WTC11 (cell line): ENCODE measurements around the gene PDE8A.

Experiments
- ATF1 ChIP-seq: sonication (generic); formaldehyde crosslinking; IDR thresholded peaks from 2 replicates; pipeline ENCODE4 v1.8.1; 2023; ENCODE audit warnings: mild to moderate bottlenecking, moderate library complexity, missing genetic modification reagents
- CBFB ChIP-seq: sonication (generic); formaldehyde crosslinking; IDR thresholded peaks from 2 replicates; pipeline ENCODE4 v1.8.1; 2022; ENCODE audit warnings: mild to moderate bottlenecking, low read depth, missing genetic modification reagents
- CTCF ChIP-seq: fragments of 200-600 bp; IDR thresholded peaks from 2 replicates; pipeline ENCODE4 v1.8.0; 2022; ENCODE audit warnings: antibody characterized with exemption
- ELF4 ChIP-seq: sonication (generic); formaldehyde crosslinking; IDR thresholded peaks from 2 replicates; pipeline ENCODE4 v1.8.1; 2022; ENCODE audit warnings: low read depth, mild to moderate bottlenecking, moderate library complexity, missing genetic modification reagents
- ESRRA ChIP-seq: sonication (generic); formaldehyde crosslinking; IDR thresholded peaks from 2 replicates; pipeline ENCODE4 v1.8.1; 2022; ENCODE audit warnings: mild to moderate bottlenecking, missing genetic modification reagents, borderline replicate concordance
- FOXJ3 ChIP-seq: sonication (generic); formaldehyde crosslinking; IDR thresholded peaks from 2 replicates; pipeline ENCODE4 v1.9.0; 2021; ENCODE audit warnings: missing genetic modification reagents, mild to moderate bottlenecking, borderline replicate concordance
- KAT7 ChIP-seq: sonication (generic); formaldehyde crosslinking; IDR thresholded peaks from 2 replicates; pipeline ENCODE4 v1.8.1; 2023; ENCODE audit warnings: missing genetic modification reagents, mild to moderate bottlenecking, borderline replicate concordance
- NFYB ChIP-seq: sonication (generic); formaldehyde crosslinking; conservative IDR thresholded peaks from 2 replicates; pipeline ENCODE4 v1.8.0; 2022; ENCODE audit warnings: low read depth, missing genetic modification reagents
- NR2C2 ChIP-seq: sonication (generic); formaldehyde crosslinking; IDR thresholded peaks from 2 replicates; pipeline ENCODE4 v1.8.0; 2022; ENCODE audit warnings: mild to moderate bottlenecking, missing genetic modification reagents
- TF ChIP-seq, protein P1 (sequence below): sonication (generic); formaldehyde crosslinking; IDR thresholded peaks from 2 replicates; pipeline ENCODE4 v1.8.0; 2022; ENCODE audit warnings: mild to moderate bottlenecking, missing genetic modification reagents

DNA sequence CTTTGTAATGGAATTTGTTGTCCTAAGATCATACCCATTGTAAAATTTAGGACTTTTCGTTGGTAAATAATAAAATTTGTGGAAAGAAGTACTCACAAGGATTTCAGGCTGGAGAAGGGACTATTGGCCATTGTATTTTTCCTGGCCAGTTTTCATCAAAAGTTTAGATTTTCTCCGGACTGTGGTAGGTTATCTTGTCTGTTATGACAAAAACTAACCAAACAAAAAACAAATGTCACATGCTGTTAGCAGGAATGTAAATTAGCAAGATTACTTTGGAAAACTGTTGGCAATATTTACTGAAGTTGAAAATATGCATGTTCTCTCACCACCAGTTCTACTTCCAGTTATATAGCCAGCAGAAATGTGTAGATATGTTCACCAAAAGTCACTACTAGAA lies 27.8 kb downstream of the PDE8A start:
- TF ChIP-seq CTCF (no peak), ATF1 (CRISPR knock-in tag) (no peak), ESRRA (CRISPR knock-in tag) (no peak), ELF4 (no peak), KAT7 (CRISPR knock-in tag) (no peak), FOXJ3 (no peak), CBFB (CRISPR knock-in tag) (no peak), NFYB (CRISPR knock-in tag) (no peak), NR2C2 (CRISPR knock-in tag) (no peak)
- TF ChIP-seq, protein P1, sequence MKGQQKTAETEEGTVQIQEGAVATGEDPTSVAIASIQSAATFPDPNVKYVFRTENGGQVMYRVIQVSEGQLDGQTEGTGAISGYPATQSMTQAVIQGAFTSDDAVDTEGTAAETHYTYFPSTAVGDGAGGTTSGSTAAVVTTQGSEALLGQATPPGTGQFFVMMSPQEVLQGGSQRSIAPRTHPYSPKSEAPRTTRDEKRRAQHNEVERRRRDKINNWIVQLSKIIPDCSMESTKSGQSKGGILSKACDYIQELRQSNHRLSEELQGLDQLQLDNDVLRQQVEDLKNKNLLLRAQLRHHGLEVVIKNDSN = no peak
